SK-N-SH treated with all-trans-retinoic acid at 6 μM for 48 hours (cell line): Measurements from ENCODE around the gene STAMBP.

Source experiments
- ATAC-seq: fragments of 200-7000 bp; cut with Tn5 transposase; 3 replicates; pipeline ENCODE4 v1.9.1; 2020; ENCODE audit warnings: mild to moderate bottlenecking, moderate library complexity
- ARNTL ChIP-seq: fragments of 450-650 bp; formaldehyde crosslinking; IDR thresholded peaks from 2 replicates; pipeline ENCODE4 v1.5.0; 2020; ENCODE audit warnings: low read depth, mild to moderate bottlenecking, moderate library complexity, borderline replicate concordance
- BACH2 ChIP-seq: fragments of 250-450 bp; sonication (Bioruptor Pico); IDR thresholded peaks from 2 replicates; pipeline ENCODE4 v1.9.0; 2021; ENCODE audit warnings: mild to moderate bottlenecking, borderline replicate concordance
- CREB5 ChIP-seq: fragments of 250-450 bp; sonication (Bioruptor Pico); IDR thresholded peaks from 2 replicates; pipeline ENCODE4 v1.5.1; 2020; ENCODE audit warnings: low read depth, mild to moderate bottlenecking, moderate library complexity
- CSDC2 ChIP-seq: fragments of 250-450 bp; sonication (Bioruptor Pico); IDR thresholded peaks from 2 replicates; pipeline ENCODE4 v1.5.0; 2020; ENCODE audit warnings: mild to moderate bottlenecking, moderate library complexity
- CSRNP3 ChIP-seq: fragments of 250-450 bp; sonication (Bioruptor Pico); IDR thresholded peaks from 2 replicates; pipeline ENCODE4 v1.5.1; 2021; ENCODE audit warnings: mild to moderate bottlenecking, moderate library complexity
- ESRRG ChIP-seq: fragments of 250-450 bp; sonication (Bioruptor Pico); IDR thresholded peaks from 2 replicates; pipeline ENCODE4 v1.6.1; 2021; ENCODE audit warnings: mild to moderate bottlenecking
- GLIS3 ChIP-seq: fragments of 250-450 bp; sonication (Bioruptor Pico); IDR thresholded peaks from 2 replicates; pipeline ENCODE4 v1.5.0; 2020; ENCODE audit warnings: mild to moderate bottlenecking, moderate library complexity
- ISL1 ChIP-seq: fragments of 250-450 bp; sonication (Bioruptor Pico); IDR thresholded peaks from 2 replicates; pipeline ENCODE4 v2.1.2; 2022; ENCODE audit warnings: mild to moderate bottlenecking, moderate library complexity
- POU6F1 ChIP-seq: fragments of 250-450 bp; sonication (Bioruptor Pico); IDR thresholded peaks from 2 replicates; pipeline ENCODE4 v1.8.0; 2021; ENCODE audit warnings: low read depth, mild to moderate bottlenecking, moderate library complexity, borderline replicate concordance
- PPARA ChIP-seq: fragments of 250-450 bp; sonication (Bioruptor Pico); IDR thresholded peaks from 2 replicates; pipeline ENCODE4 v1.5.0; 2020; ENCODE audit warnings: mild to moderate bottlenecking, borderline replicate concordance
- RARB ChIP-seq: fragments of 250-450 bp; sonication (Bioruptor Pico); IDR thresholded peaks from 2 replicates; pipeline ENCODE4 v1.8.0; 2021; ENCODE audit warnings: mild to moderate bottlenecking, moderate library complexity
- SNAI2 ChIP-seq: fragments of 250-450 bp; sonication (Bioruptor Pico); IDR thresholded peaks from 2 replicates; pipeline ENCODE4 v1.5.0; 2020; ENCODE audit warnings: mild to moderate bottlenecking, moderate library complexity
- TCF4 ChIP-seq: fragments of 250-450 bp; sonication (Bioruptor Pico); IDR thresholded peaks from 2 replicates; pipeline ENCODE4 v1.8.0; 2021; ENCODE audit warnings: mild to moderate bottlenecking, moderate library complexity, borderline replicate concordance
- TOX ChIP-seq: fragments of 250-450 bp; sonication (Bioruptor Pico); IDR thresholded peaks from 2 replicates; pipeline ENCODE4 v1.8.0; 2021; ENCODE audit warnings: mild to moderate bottlenecking, moderate library complexity, borderline replicate concordance
- TSHZ2 ChIP-seq: fragments of 250-450 bp; sonication (Bioruptor Pico); IDR thresholded peaks from 2 replicates; pipeline ENCODE4 v1.5.0; 2020; ENCODE audit warnings: mild to moderate bottlenecking, moderate library complexity
- ZC3H10 ChIP-seq: fragments of 250-450 bp; sonication (Bioruptor Pico); IDR thresholded peaks from 2 replicates; pipeline ENCODE4 v1.5.1; 2021; ENCODE audit warnings: mild to moderate bottlenecking, moderate library complexity
- ZFP3 ChIP-seq: fragments of 250-450 bp; sonication (Bioruptor Pico); IDR thresholded peaks from 2 replicates; pipeline ENCODE4 v1.5.0; 2020; ENCODE audit warnings: mild to moderate bottlenecking, moderate library complexity
- ZNF565 ChIP-seq: fragments of 450-650 bp; formaldehyde crosslinking; conservative IDR thresholded peaks from 2 replicates; pipeline ENCODE4 v1.5.0; 2020; ENCODE audit warnings: low read depth, mild to moderate bottlenecking, moderate library complexity
- ZNF70 ChIP-seq: fragments of 450-650 bp; formaldehyde crosslinking; IDR thresholded peaks from 2 replicates; pipeline ENCODE4 v1.5.0; 2020; ENCODE audit warnings: mild to moderate bottlenecking, moderate library complexity
- ZNF8 ChIP-seq: fragments of 450-650 bp; formaldehyde crosslinking; IDR thresholded peaks from 2 replicates; pipeline ENCODE4 v1.5.0; 2020; ENCODE audit warnings: mild to moderate bottlenecking, moderate library complexity

The STAMBP gene

GRCh38 chr2:73906847-73907505 is 78.2 kb downstream of the STAMBP start:
- no peak for ATAC-seq
- TF ChIP-seq POU6F1 (CRISPR knock-in tag) (no peak), TOX (CRISPR knock-in tag) (no peak), RARB (CRISPR knock-in tag) (no peak), ISL1 (CRISPR knock-in tag) (no peak), CREB5 (CRISPR knock-in tag) (no peak), BACH2 (CRISPR knock-in tag) (no peak), TCF4 (CRISPR knock-in tag) (no peak), ARNTL (CRISPR knock-in tag) (no peak), ZC3H10 (CRISPR knock-in tag) (no peak)

- ATAC-seq = peak; percentile 66
- TF ChIP-seq ZNF70 (no peak), CSRNP3 (no peak), ARNTL (CRISPR knock-in tag) (no peak), TOX (CRISPR knock-in tag) (no peak), RARB (CRISPR knock-in tag) (no peak), BACH2 (CRISPR knock-in tag) (no peak), ZC3H10 (CRISPR knock-in tag) (no peak), CREB5 (CRISPR knock-in tag) (no peak), ZNF8 (CRISPR knock-in tag) (no peak), GLIS3 (CRISPR knock-in tag) (no peak), ZFP3 (CRISPR knock-in tag) (no peak), TSHZ2 (CRISPR knock-in tag) (no peak), ISL1 (CRISPR knock-in tag) (no peak), ESRRG (no peak), TCF4 (CRISPR knock-in tag) (no peak), POU6F1 (CRISPR knock-in tag) (no peak), ZNF565 (no peak), SNAI2 (CRISPR knock-in tag) (no peak), PPARA (CRISPR knock-in tag) (no peak), CSDC2 (no peak)
These were observed 79.2 kb downstream of the STAMBP start for GRCh38 chr2:73907840-73908452.
